Fibroblast of lung (primary cell): ENCODE data around the gene ETFRF1. TPM values are rescaled to one million over a fixed set of nuclear protein-coding genes. Genes with fewer than 3 reads are reported as not detected.

Source experiments
- DNase-seq, 2 donors: peaks; one replicate each; pipeline versions ENCODE4 v3.0.0 to v3.0.0-alpha.2; 2010; ENCODE audit warnings: low read depth in 2 of 2
- H2AFZ ChIP-seq: 2 replicates; pipeline ENCODE4 v1.5.1; 2012; ENCODE audit warnings: low read length, control low read depth, inconsistent platforms
- H3K27ac ChIP-seq: 2 replicates; pipeline ENCODE4 v1.5.1; 2011; ENCODE audit warnings: low read length, control low read depth; ENCODE audit not compliant: insufficient read depth
- H3K27me3 ChIP-seq: 2 replicates; pipeline ENCODE4 v1.5.1; 2011; ENCODE audit warnings: mild to moderate bottlenecking, low read length; ENCODE audit not compliant: control insufficient read depth, insufficient read depth
- H3K36me3 ChIP-seq: 2 replicates; pipeline ENCODE4 v1.5.1; 2011; ENCODE audit warnings: low read length; ENCODE audit not compliant: control insufficient read depth, insufficient read depth
- H3K4me1 ChIP-seq: 2 replicates; pipeline ENCODE4 v1.5.1; 2011; ENCODE audit warnings: low read length; ENCODE audit not compliant: control insufficient read depth, insufficient read depth; ENCODE audit errors: extremely low read depth
- H3K4me2 ChIP-seq: 2 replicates; pipeline ENCODE4 v1.5.1; 2011; ENCODE audit warnings: low read length, control low read depth; ENCODE audit not compliant: insufficient read depth; ENCODE audit errors: extremely low read depth
- H3K4me3 ChIP-seq, 4 experiments: fragments of 200-600 bp in 1 of 4; sonication (generic) in 1 of 4; replicated peaks in 1 of 4; 2 replicates each; pipeline ENCODE4 v1.5.1; 2011 to 2016; ENCODE audit warnings: low read length in 4 of 4, low read depth in 3 of 4, mild to moderate bottlenecking in 3 of 4, control low read depth in 2 of 4, inconsistent platforms in 1 of 4, mixed read lengths in 1 of 4; ENCODE audit not compliant: insufficient read depth in 1 of 4; ENCODE audit errors: control extremely low read depth in 1 of 4
- H3K79me2 ChIP-seq: 2 replicates; pipeline ENCODE4 v1.5.1; 2012; ENCODE audit warnings: mild to moderate bottlenecking, low read length, inconsistent platforms; ENCODE audit not compliant: control insufficient read depth, insufficient read depth
- H3K9ac ChIP-seq: 2 replicates; pipeline ENCODE4 v1.5.1; 2011; ENCODE audit warnings: mild to moderate bottlenecking, low read length, control low read depth; ENCODE audit not compliant: insufficient read depth
- H3K9me3 ChIP-seq: 2 replicates; pipeline ENCODE4 v1.5.1; 2012; ENCODE audit warnings: low read depth, low read length; ENCODE audit not compliant: control insufficient read depth, insufficient read depth
- H4K20me1 ChIP-seq: 2 replicates; pipeline ENCODE4 v1.5.1; 2011; ENCODE audit warnings: low read length; ENCODE audit not compliant: control insufficient read depth, insufficient read depth; ENCODE audit errors: extremely low read depth
- CTCF ChIP-seq, 2 donors: IDR thresholded peaks in 1 of 2; conservative IDR thresholded peaks in 1 of 2; 1 replicate in 1 of 2; 2 replicates in 1 of 2; pipeline ENCODE4 v1.5.1; 2011 to 2012; ENCODE audit warnings: low read length in 2 of 2, control low read depth in 1 of 2, inconsistent platforms in 1 of 2, low read depth in 1 of 2, mild to moderate bottlenecking in 1 of 2
- EZH2 ChIP-seq: IDR thresholded peaks from 2 replicates; pipeline ENCODE4 v1.5.1; 2012; ENCODE audit warnings: low read length, control low read depth, mild to moderate bottlenecking; ENCODE audit errors: missing control alignments
- polyA plus RNA-seq, 2 donors: library from polyadenylated mRNA; depleted of rRNA in 1 of 2; stranded (reverse) in 1 of 2; unstranded in 1 of 2; fragments of >200 nt; gene quantifications; 2 replicates each; pipeline ENCODE4 v1.2.1, GENCODE V29; 2011 to 2012; ENCODE audit warnings: missing spikeins in 1 of 2
- total RNA-seq: library from RNA; depleted of rRNA; stranded (reverse); fragments of >200 nt; gene quantifications from 2 replicates; pipeline ENCODE4 v1.2.1, GENCODE V29; 2014

Gene ETFRF1
- total and polyA plus RNA-seq, 2 donors (not counting 1 experiment from before 2014, with no cell fraction given): 17.3 to 28.0 TPM

- no peak overlapping the region for H3K4me2 ChIP-seq
- no peak for TF ChIP-seq EZH2
- no peak for TF ChIP-seq CTCF (conservative IDR thresholded peaks at IDR 0.05 in 1 of 2, IDR thresholded peaks at IDR 0.05 in 1 of 2; ENCODE audit: low read depth in 1 of 2, low read length in 2 of 2)
Measured at GRCh38 chr12:25186038-25186787, 8.8 kb upstream of the ETFRF1 start.

GRCh38 chr12:25186788-25187402, 8.1 kb upstream of the ETFRF1 start:
- no peak overlapping the region for H3K27ac ChIP-seq

More at GRCh38 chr12:25186038-25186787, 8.8 kb upstream of the ETFRF1 start:
- Histone ChIP-seq H3K9me3 (no peaks in the 10 kb centered on the region), H3K36me3 (no peaks in the 10 kb centered on the region), H3K4me1 (peaks cover 11% of the 10 kb centered on the region), H3K4me3 (no peak overlapping the region), H3K79me2 (no peaks in the 10 kb centered on the region), H3K27me3 (no peaks in the 10 kb centered on the region), H3K9ac (no peak overlapping the region), H2AFZ (no peak overlapping the region), H3K27ac (no peak overlapping the region), H4K20me1 (no peaks in the 10 kb centered on the region)
- DNase-seq: no peak

More at GRCh38 chr12:25186788-25187402, 8.1 kb upstream of the ETFRF1 start:
- peaks cover 11% of the 10 kb centered on the region for H3K4me1 ChIP-seq
- no peaks in the 10 kb centered on the region for H3K79me2 ChIP-seq
- no peak overlapping the region for H2AFZ ChIP-seq
- H3K9me3 ChIP-seq: no peaks in the 10 kb centered on the region
- no peaks in the 10 kb centered on the region for H3K27me3 ChIP-seq
- H3K36me3 ChIP-seq: no peaks in the 10 kb centered on the region
- H3K4me3 ChIP-seq: no peak overlapping the region
- TF ChIP-seq EZH2 (no peak), CTCF (conservative IDR thresholded peaks at IDR 0.05 in 1 of 2, IDR thresholded peaks at IDR 0.05 in 1 of 2; ENCODE audit: low read depth in 1 of 2, low read length in 2 of 2) (no peak)
- peak in 1 of 2 donors; percentile 73 for DNase-seq
- H4K20me1 ChIP-seq: no peaks in the 10 kb centered on the region
- H3K4me2 ChIP-seq: no peak overlapping the region
- H3K9ac ChIP-seq: no peak overlapping the region
